ENCODE data around the gene MPI. TPM values are rescaled to one million over a fixed set of nuclear protein-coding genes. Genes with fewer than 3 reads are reported as not detected.
A peak's percentile ranks its signal among the peaks of the same experiment; 100 is the strongest.
"Not testable (repeated sequence)": the region's sequence is repeated elsewhere in the genome, so short reads cannot be mapped to it uniquely, and the experiment has no call there.

The MPI gene
- total RNA-seq, 1 donor from 2014 or later = 53.7 TPM

DNA sequence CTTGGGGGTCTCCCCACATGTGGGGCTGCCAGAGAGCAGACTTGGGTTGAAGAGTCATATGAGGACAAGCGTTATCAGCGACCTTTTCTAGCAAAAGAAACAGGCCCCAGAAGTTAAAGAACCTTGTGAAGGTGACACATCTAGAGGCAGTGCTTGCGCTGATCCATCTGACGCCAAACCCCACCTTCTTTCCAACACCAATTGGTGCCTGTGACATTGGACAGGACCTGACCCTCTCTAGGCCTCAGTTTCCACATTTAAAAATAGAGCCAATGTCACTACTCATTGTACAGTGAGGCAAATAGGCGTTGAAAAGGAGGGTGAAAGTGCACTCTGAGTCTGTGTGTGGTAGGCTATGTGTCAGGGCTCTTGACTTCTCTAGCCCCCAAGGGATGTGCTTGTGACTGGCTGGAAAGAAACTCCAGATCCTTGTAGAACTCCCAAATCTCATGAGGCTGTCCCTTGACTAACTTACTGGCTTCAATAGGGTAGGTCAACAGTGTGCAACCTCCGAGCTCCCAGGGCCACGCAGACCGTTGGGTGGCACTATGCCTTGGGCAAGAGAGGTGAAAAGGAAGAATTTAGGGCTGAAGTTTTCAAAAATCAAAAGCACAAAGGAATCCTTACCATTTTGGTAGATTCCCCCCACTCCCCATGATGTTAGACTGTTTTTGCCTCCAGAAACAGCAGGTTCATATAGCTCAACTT is 17.5 kb downstream of the MPI start:
- peak; percentile 77 for ATAC-seq
- intact Hi-C loops (cut with micrococcal nuclease) = loop anchor here (10.0 kb wide), 1 partner anchor 63 kb away; the partner anchor contains the start of gene ULK3
- no peak for DNase-seq

DNA sequence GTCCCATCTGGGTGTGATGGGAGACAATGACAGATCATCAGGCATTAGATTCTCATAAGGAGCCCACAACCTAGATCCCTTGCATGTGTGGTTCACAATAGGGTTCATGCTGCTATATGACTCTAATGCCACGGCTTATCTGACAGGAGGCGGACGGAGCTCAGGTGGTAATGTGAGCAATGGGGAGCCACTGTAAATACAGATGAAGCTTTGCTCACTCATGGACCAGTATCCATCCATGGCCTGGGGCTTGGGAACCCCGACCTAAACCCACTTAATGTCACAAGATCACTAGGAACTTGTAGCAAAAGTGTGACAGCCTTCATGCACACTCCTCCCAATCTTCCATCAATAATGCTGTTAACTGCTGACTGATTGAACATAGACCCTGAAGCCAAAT is 18.8 kb downstream of the MPI start:
- ATAC-seq (no peak), DNase-seq (no peak)

DNA sequence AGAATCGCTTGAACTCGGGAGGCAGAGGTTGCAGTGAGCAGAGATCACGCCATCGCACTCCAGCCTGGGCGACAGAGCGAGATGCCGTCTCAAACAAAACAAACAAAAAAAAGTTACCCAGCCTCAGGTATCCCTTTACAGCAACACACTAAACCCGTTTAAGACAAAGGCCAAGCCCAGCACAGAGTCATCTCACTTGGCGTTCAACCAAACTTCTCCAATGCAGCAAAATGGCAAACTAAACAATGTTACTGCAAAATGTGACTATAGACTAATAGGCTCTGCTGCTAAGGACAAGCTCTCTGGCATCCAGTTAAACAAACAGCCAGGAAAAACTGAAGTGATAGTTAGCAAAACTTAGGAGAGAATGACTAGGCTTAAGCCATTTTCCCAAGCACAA is 23.2 kb downstream of the MPI start:
- intact Hi-C loops (cut with micrococcal nuclease) = no loop called here
- ATAC-seq (no peak), DNase-seq (no peak)

More for the DNA sequence above, 18.8 kb downstream of the MPI start:
- intact Hi-C loops (cut with micrococcal nuclease) = loop anchor here (10.0 kb wide), 1 partner anchor 64 kb away; the partner anchor contains the start of gene ULK3

DNA sequence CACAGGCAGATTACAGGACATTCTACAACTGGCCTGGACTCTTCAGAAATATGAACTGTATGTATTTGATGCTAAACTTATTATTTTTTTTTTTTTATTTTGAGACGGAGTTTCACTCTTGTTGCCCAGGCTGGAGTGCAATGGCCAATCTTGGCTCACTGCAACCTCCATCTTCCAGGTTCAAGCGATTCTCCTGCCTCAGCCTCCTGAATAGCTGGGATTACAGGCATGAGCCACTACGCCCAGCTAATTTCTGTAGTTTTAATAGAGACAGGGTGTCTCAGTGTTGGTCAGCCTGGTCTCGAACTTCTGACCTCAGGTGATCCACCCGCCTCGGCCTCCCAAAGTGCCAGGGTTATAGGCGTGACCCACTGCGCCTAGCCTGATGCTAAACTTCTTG is 24.0 kb downstream of the MPI start:
- ATAC-seq; DNase-seq; intact Hi-C loops (cut with micrococcal nuclease): not testable (repeated sequence)

DNA sequence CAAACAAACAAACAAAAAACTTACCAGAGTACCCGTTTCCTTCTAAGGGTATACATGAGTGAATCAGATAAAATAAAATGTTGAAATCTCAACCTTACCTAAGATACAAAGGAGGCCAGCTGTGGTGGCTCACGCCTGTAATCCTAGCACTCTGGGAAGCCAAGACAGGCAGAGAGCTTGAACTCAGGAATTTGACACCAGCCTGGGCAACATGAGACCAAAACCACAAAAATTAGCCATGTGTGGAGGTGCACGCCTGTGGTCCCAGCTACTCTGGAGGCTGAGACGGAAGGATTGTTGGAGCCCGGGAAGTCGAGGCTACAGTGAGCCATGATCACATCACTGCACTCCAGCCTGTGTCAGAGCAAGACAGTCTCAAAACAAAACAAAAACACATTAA is 27.8 kb downstream of the MPI start:
- intact Hi-C loops (cut with micrococcal nuclease) = no loop called here
- no peak for ATAC-seq
- no peak for DNase-seq

DNA sequence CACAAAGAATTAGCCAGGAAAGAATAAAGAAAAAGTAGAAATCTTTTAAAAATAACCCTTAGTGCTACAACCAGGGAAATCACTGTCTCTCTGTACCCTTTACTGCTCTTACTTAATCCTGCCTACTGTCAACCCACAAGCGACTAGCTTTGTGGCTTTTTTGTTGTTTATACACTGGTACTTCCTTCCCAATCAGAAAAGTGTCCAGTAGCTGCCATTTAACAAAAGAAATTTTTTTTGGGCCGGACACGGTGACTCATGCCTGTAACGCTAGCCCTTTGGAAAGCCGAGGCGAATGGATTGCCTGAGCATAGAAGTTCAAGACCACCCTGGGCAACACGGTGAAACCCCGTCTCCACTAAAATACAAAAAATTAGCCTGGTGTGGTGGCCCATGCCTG is 30.6 kb downstream of the MPI start:
- intact Hi-C loops (cut with micrococcal nuclease) = no loop called here
- ATAC-seq = no peak
- DNase-seq = no peak

DNA sequence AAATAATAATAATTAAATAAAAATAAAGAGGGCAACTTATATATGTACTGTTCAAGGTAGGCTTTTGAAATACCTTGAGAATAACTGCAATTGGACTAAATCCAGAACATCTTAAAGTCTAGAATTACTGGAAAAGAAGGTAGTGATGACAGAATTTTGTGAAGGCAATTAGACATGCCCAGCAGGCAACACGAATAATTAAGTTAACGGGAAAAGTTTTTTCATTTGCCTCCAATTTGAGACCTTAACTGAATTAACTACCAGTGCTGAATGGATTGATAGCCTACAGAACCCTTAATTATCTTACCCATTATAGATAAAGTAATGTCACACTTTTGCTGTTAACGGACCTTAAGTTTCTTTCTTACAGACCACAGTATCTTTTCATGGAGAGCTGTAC is 34.7 kb downstream of the MPI start:
- intact Hi-C loops (cut with micrococcal nuclease) = no loop called here
- DNase-seq (no peak), ATAC-seq (no peak)

DNA sequence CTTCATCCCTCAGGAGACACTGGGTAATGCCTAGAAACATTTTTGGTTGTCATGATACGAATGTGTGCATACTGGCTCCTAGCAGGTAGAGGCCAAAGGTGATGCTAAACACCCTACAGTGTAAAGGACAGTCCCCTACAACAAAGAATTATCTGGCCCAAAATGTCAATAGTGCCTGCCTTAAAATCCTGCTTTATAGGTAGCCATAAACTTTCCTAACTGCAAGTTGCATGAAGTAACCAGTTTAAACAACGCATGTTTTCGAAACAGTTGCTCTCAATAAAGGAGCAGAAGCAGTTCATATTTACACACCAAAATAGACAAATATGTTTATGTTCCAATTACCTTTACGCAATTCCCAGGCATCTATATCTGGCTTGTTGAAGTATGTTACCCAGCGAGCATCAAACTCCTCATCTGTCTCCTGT is 38.9 kb downstream of the MPI start:
- intact Hi-C loops (cut with micrococcal nuclease) = no loop called here
- ATAC-seq (no peak), DNase-seq (no peak)

DNA sequence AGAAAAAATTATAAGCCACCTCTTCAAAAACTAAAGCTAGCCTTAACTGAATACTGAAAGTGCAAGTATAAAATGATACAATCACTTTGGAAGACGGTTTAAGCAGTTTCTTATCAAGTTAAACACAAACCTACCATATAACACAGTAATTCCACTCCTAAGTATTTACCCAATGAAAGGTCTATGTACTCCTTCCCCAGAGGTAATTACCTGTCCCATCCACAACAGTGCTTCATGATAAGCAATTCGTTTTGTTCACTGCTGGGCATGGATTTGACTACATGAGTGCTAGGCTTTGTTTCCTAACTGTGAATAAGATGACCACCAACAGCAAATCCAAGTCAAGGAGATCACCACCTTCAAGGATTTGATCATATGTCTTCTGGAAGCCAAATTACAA is 43.7 kb downstream of the MPI start:
- intact Hi-C loops (cut with micrococcal nuclease) = no loop called here
- no peak for DNase-seq

DNA sequence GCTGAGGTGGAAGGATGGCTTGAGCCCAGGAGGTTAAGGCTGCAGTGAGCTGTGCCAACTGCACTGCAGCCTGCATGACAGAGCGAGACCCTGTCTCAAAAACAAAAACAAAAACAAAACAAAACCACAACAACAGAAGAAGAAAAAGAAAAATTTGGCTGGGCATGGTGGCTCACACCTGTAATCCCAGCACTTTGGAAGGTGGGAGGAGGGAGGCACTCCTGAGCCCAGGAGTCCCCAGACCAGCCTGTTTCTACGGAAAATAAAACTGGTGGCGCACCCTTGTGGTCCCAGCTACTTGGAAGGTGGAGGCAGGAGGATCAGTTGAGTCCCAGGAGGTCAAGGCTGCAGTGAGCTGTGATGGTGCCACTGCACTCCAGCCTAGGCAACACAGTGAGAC is 45.4 kb downstream of the MPI start:
- intact Hi-C loops (cut with micrococcal nuclease); ATAC-seq; DNase-seq: not testable (repeated sequence)

More for the DNA sequence above, 43.7 kb downstream of the MPI start:
- ATAC-seq = no peak

DNA sequence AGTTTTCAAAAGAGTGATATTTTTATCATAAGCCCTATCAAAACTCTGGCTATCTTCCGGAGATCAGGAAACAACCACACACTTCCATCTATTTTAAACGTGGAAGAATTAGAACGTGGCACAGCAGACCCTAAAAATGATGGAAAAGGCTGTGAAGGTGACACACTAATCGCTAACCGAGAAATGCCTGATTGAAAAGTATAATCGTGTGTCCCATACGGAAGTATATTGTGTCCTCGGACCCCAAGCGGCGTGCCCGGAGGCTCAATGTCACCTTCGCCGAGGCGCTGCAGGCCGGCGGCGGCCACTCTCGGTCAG is 47.4 kb downstream of the MPI start:
- intact Hi-C loops (cut with micrococcal nuclease) = no loop called here

DNA sequence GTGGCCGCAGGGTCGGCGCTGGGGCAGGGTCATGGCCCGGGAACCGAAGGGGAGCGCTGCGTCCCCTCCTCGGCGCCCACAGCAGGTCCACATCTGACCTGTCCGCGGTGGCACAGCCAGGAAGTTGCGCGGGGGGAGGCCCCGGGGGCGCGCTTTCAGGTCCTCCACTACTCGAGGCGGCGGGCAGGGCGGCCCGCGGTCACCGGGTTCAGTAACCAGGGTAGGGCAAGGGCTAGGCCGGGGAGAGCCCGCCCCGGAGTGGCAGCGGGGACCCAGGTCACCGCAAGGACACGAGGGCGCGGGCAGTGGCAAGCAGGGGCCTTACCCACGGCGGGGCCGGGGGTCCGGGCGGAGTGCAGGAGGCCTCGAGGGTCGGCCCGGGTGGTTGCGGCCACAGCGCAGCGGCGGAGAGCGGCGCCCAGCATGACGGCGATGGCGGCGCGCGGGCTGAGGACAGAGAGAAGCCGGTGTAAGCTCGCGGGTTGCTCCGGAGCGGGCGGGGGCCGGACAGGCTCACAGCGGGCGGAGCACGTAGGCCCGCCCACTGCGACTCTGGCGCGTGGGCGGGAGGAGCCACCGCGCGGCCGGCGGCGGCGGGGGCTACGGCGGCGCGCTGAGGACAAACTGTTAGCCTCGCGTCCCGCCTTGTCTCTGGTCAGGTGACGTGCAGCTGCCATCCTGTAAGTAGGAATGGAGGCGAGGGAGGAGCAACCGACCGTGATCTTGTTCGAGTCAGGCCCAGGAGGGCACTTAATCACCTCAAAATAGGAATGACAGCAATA is 47.9 kb downstream of the MPI start, which contains the start of gene COX5A:
Gene COX5A, minus strand, starts transcription at position 484 of the 782 bp plus-strand sequence. Its CDS starts 59 bp downstream, at position 425.
- intact Hi-C loops (cut with micrococcal nuclease) = no loop called here
- peak; percentile 98 for ATAC-seq
- peak; percentile 96 for DNase-seq

More for the DNA sequence above, 47.4 kb downstream of the MPI start:
- no peak for ATAC-seq
- no peak for DNase-seq

DNA sequence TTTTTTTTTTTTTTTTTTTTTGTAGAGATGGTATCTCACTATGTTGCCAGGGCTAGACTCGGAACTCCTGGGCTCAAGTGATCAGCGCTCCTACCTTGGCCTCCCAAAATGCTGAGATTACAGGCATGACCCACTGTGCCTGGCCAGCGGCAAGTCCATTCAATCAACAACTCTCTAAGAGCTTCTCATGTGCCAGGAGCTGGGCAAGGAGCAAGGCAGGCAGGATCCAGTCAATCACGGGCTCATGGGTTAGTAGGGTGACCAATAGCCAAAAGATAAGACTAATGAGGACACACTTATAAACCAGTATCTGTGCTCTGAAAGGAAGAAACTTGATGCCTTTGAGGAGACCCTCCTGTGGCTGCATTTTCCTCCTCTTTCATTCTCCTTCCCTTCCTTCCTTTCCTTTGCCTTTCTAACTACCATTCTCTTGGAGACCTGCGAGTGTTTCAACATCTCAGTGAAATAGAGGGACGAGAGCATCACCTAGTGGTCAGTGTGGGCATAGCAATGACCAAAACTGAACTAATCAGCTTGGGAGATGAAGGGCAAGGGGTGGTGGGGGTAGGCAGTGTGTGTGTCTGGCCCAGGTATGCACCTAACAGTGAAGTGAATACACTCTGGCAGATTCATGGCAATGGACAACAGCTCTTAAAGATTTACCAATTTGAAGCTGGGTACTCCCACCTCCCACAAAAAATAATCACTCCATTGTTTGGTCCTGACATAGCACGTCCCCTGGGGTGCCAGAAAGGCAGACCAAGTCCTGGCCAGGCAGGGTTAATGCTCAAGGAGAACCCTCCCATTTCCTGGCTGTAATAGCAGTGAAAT is 60.5 kb downstream of the MPI start:
- ATAC-seq (peak; percentile 74), DNase-seq (peak; percentile 46)
- intact Hi-C loops (cut with micrococcal nuclease) = loop anchor here (5.0 kb wide), 1 partner anchor 178 kb away; no protein-coding TSS in a partner anchor

DNA sequence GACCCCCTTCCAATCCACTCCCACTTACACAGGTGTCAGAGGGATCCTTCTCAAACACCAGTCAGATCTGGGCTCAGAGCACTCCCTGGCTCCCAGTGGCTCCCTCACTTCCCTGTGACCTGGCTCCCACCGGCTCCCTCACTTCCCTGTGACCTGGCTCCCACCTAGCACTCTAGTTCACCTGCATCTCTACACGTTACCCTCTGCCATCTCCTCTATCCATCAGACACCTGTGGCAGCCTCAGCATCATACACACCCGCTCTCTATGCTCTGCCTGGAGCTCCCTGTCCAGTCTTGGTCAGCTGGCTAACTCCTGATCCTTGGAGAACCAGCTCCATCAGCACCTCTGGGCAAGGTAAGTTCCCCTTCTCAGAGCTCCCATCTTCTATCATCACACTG is 61.2 kb downstream of the MPI start:
- intact Hi-C loops (cut with micrococcal nuclease) = loop anchor here (5.0 kb wide), 1 partner anchor 179 kb away; no protein-coding TSS in a partner anchor
- no peak for DNase-seq
- ATAC-seq = no peak

Small RNAs within 50 kb of the gene (microRNA-seq; reads per million reads assigned to microRNA genes)
- not detected for gene MIR6882 (ENCODE audit: borderline number of aligned reads)

Other genes starting within 250 kb of the MPI start
- gene EDC3, start 194.0 kb upstream of the MPI start, total RNA-seq = 16.1 TPM
- gene CYP1A1, start 164.5 kb upstream of the MPI start, total RNA-seq = 0.45 TPM
- not detected for gene CYP1A2, start 141.2 kb upstream of the MPI start, total RNA-seq
- gene CSK, start 108.0 kb upstream of the MPI start, total RNA-seq = 45.8 TPM
- gene LMAN1L, start 77.2 kb upstream of the MPI start, total RNA-seq = 23.5 TPM
- gene CPLX3, start 63.4 kb upstream of the MPI start, total RNA-seq = 4.1 TPM
- 47.5 TPM for gene ULK3, start 46.9 kb upstream of the MPI start, total RNA-seq
- gene SCAMP2, start 16.7 kb upstream of the MPI start, total RNA-seq = 46.2 TPM
- gene FAM219B, start 16.8 kb downstream of the MPI start, total RNA-seq = 110 TPM
- gene COX5A, start 48.0 kb downstream of the MPI start, total RNA-seq = 1,577 TPM
- 2.3 TPM for gene RPP25, start 66.7 kb downstream of the MPI start, total RNA-seq
- 2.8 TPM for gene SCAMP5, start 105.5 kb downstream of the MPI start, total RNA-seq
- 5.1 TPM for gene PPCDC, start 133.5 kb downstream of the MPI start, total RNA-seq